Panc1 (cell line): Measurements from ENCODE around the gene LRMDA.

Source experiments
- POLR2AphosphoS5 ChIP-seq: IDR thresholded peaks from 2 replicates; pipeline ENCODE4 v1.6.1; 2012; ENCODE audit warnings: mild to moderate bottlenecking, low read depth, low read length, moderate library complexity
- SIN3A ChIP-seq: IDR thresholded peaks from 2 replicates; pipeline ENCODE4 v1.6.1; 2012; ENCODE audit warnings: low read depth, mild to moderate bottlenecking, low read length, moderate library complexity, borderline replicate concordance; ENCODE audit not compliant: insufficient read depth
- TCF7L2 ChIP-seq: IDR thresholded peaks from 2 replicates; pipeline ENCODE4 v1.6.1; 2011; ENCODE audit warnings: mild to moderate bottlenecking, low read depth, low read length, inconsistent platforms
- TF ChIP-seq, protein P1 (sequence below): fragments of 450-650 bp; IDR thresholded peaks from 2 replicates; pipeline ENCODE4 v1.5.1; 2017; ENCODE audit warnings: mild to moderate bottlenecking
- TF ChIP-seq, protein P2 (sequence below), 2 experiments: IDR thresholded peaks; 2 replicates each; pipeline ENCODE4 v1.6.1; 2011 to 2012; ENCODE audit warnings: low read depth in 2 of 2, control low read depth in 1 of 2, low read length in 1 of 2, mild to moderate bottlenecking in 1 of 2, moderate library complexity in 1 of 2; ENCODE audit not compliant: insufficient read depth in 1 of 2

DNA sequence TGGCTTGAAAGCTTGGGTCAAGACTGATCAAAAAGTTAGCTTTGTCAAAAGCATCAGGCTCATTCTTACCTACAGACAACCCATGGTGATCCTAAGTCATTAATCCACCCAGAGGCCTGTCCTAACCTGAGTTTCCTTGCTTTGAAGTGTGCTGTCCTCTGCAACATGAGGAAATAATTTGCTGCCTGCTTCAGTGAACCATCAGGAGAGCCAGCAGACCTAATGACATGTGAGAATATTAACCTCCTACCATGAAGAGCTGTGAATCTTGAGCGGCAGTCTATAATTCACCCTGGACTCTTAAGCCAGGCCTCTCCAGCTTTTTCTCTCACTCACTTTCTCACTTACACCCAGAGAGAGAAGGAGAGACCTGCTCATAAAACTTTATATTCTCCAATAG, 590.0 kb downstream of the LRMDA start:
- no peak for TF ChIP-seq SIN3A
- TF ChIP-seq, protein P1, sequence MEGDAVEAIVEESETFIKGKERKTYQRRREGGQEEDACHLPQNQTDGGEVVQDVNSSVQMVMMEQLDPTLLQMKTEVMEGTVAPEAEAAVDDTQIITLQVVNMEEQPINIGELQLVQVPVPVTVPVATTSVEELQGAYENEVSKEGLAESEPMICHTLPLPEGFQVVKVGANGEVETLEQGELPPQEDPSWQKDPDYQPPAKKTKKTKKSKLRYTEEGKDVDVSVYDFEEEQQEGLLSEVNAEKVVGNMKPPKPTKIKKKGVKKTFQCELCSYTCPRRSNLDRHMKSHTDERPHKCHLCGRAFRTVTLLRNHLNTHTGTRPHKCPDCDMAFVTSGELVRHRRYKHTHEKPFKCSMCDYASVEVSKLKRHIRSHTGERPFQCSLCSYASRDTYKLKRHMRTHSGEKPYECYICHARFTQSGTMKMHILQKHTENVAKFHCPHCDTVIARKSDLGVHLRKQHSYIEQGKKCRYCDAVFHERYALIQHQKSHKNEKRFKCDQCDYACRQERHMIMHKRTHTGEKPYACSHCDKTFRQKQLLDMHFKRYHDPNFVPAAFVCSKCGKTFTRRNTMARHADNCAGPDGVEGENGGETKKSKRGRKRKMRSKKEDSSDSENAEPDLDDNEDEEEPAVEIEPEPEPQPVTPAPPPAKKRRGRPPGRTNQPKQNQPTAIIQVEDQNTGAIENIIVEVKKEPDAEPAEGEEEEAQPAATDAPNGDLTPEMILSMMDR, result no peak
- TF ChIP-seq POLR2AphosphoS5, result no peak
- TF ChIP-seq, protein P2, sequence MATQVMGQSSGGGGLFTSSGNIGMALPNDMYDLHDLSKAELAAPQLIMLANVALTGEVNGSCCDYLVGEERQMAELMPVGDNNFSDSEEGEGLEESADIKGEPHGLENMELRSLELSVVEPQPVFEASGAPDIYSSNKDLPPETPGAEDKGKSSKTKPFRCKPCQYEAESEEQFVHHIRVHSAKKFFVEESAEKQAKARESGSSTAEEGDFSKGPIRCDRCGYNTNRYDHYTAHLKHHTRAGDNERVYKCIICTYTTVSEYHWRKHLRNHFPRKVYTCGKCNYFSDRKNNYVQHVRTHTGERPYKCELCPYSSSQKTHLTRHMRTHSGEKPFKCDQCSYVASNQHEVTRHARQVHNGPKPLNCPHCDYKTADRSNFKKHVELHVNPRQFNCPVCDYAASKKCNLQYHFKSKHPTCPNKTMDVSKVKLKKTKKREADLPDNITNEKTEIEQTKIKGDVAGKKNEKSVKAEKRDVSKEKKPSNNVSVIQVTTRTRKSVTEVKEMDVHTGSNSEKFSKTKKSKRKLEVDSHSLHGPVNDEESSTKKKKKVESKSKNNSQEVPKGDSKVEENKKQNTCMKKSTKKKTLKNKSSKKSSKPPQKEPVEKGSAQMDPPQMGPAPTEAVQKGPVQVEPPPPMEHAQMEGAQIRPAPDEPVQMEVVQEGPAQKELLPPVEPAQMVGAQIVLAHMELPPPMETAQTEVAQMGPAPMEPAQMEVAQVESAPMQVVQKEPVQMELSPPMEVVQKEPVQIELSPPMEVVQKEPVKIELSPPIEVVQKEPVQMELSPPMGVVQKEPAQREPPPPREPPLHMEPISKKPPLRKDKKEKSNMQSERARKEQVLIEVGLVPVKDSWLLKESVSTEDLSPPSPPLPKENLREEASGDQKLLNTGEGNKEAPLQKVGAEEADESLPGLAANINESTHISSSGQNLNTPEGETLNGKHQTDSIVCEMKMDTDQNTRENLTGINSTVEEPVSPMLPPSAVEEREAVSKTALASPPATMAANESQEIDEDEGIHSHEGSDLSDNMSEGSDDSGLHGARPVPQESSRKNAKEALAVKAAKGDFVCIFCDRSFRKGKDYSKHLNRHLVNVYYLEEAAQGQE (IDR thresholded peaks at IDR 0.05; ENCODE audit: insufficient read depth in 1 of 2, low read depth in 2 of 2, low read length in 1 of 2), result no peak
- no peak for TF ChIP-seq TCF7L2
